Measurements from ENCODE around the gene NR4A3.
"Not testable (repeated sequence)": the region's sequence is repeated elsewhere in the genome, so short reads cannot be mapped to it uniquely, and the experiment has no call there.

Gene NR4A3

GRCh38 chr9:99834474-99834873 lies 12.8 kb downstream of the NR4A3 start:
- DNase-seq (ENCODE audit: low spot score), result no peak

- no peak for DNase-seq (ENCODE audit: low spot score)
Observed at GRCh38 chr9:99835142-99835541, 13.5 kb downstream of the NR4A3 start.

- DNase-seq (ENCODE audit: low spot score), result no peak
Observed at GRCh38 chr9:99835581-99835980, 13.9 kb downstream of the NR4A3 start.

GRCh38 chr9:99840072-99840471 lies 18.4 kb downstream of the NR4A3 start:
- no peak for DNase-seq (ENCODE audit: low spot score)

- DNase-seq (ENCODE audit: low spot score), result no peak
Observed at GRCh38 chr9:99845063-99845462, 23.4 kb downstream of the NR4A3 start.

GRCh38 chr9:99848447-99848846 lies 26.8 kb downstream of the NR4A3 start:
- DNase-seq (ENCODE audit: low spot score), result no peak

- no peak for DNase-seq (ENCODE audit: low spot score)
Observed at GRCh38 chr9:99850736-99851499, 29.2 kb downstream of the NR4A3 start.

GRCh38 chr9:99851500-99851822 lies 29.8 kb downstream of the NR4A3 start:
- no peak for DNase-seq (ENCODE audit: low spot score)

GRCh38 chr9:99852617-99853016 lies 30.9 kb downstream of the NR4A3 start:
- no peak for DNase-seq (ENCODE audit: low spot score)

- DNase-seq (ENCODE audit: low spot score), result no peak
Observed at GRCh38 chr9:99855467-99856176, 33.9 kb downstream of the NR4A3 start.

- not testable (repeated sequence) for DNase-seq (ENCODE audit: low spot score)
Observed at GRCh38 chr9:99857576-99857975, 35.9 kb downstream of the NR4A3 start.

- no peak for DNase-seq (ENCODE audit: low spot score)
Observed at GRCh38 chr9:99858087-99858486, 36.4 kb downstream of the NR4A3 start.

GRCh38 chr9:99859243-99859980 lies 37.7 kb downstream of the NR4A3 start:
- peak; percentile 35 for DNase-seq (ENCODE audit: low spot score)

- DNase-seq (ENCODE audit: low spot score), result no peak
Observed at GRCh38 chr9:99860266-99860665, 38.6 kb downstream of the NR4A3 start.

GRCh38 chr9:99863955-99864354 lies 42.3 kb downstream of the NR4A3 start:
- no peak for DNase-seq (ENCODE audit: low spot score)

- DNase-seq (ENCODE audit: low spot score), result no peak
Observed at GRCh38 chr9:99866398-99866797, 44.7 kb downstream of the NR4A3 start.

GRCh38 chr9:99867536-99867935 lies 45.9 kb downstream of the NR4A3 start:
- no peak for DNase-seq (ENCODE audit: low spot score)

GRCh38 chr9:99867968-99868367 lies 46.3 kb downstream of the NR4A3 start:
- DNase-seq (ENCODE audit: low spot score), result no peak

GRCh38 chr9:99868845-99869244 lies 47.2 kb downstream of the NR4A3 start:
- no peak for DNase-seq (ENCODE audit: low spot score)

GRCh38 chr9:99870126-99870525 lies 48.4 kb downstream of the NR4A3 start:
- peak; percentile 47 for DNase-seq (ENCODE audit: low spot score)

- DNase-seq (ENCODE audit: low spot score), result peak; percentile 54
Observed at GRCh38 chr9:99873531-99873930, 51.8 kb downstream of the NR4A3 start.

- no peak for DNase-seq (ENCODE audit: low spot score)
Observed at GRCh38 chr9:99873943-99874584, 52.4 kb downstream of the NR4A3 start.

- DNase-seq (ENCODE audit: low spot score), result no peak
Observed at GRCh38 chr9:99876190-99876589, 54.5 kb downstream of the NR4A3 start.
